ENCODE results near the gene VSX2.

VSX2 gene

GRCh38 chr14:74223016-74223415, 16.2 kb upstream of the VSX2 start:
- DNase-seq (ENCODE audit: low read depth): no peak

GRCh38 chr14:74231784-74232183, 7.5 kb upstream of the VSX2 start:
- DNase-seq (ENCODE audit: low read depth): no peak

GRCh38 chr14:74235017-74235416, 4.2 kb upstream of the VSX2 start:
- no peak for DNase-seq (ENCODE audit: low read depth)

GRCh38 chr14:74237441-74237840, 1.8 kb upstream of the VSX2 start:
- DNase-seq (ENCODE audit: low read depth): no peak

GRCh38 chr14:74239848-74240793, 872 bp downstream of the VSX2 start:
- no peak for DNase-seq (ENCODE audit: low read depth)

GRCh38 chr14:74240794-74241651, 1.8 kb downstream of the VSX2 start:
- no peak for DNase-seq (ENCODE audit: low read depth)

- DNase-seq (ENCODE audit: low read depth): no peak
Observed at GRCh38 chr14:74241652-74242017, 2.4 kb downstream of the VSX2 start.

GRCh38 chr14:74242021-74242779, 3.0 kb downstream of the VSX2 start:
- no peak for DNase-seq (ENCODE audit: low read depth)

- DNase-seq (ENCODE audit: low read depth): no peak
Observed at GRCh38 chr14:74242780-74243042, 3.5 kb downstream of the VSX2 start.

GRCh38 chr14:74243051-74243450, 3.8 kb downstream of the VSX2 start:
- DNase-seq (ENCODE audit: low read depth): no peak

- no peak for DNase-seq (ENCODE audit: low read depth)
Observed at GRCh38 chr14:74244115-74244514, 4.9 kb downstream of the VSX2 start.

- DNase-seq (ENCODE audit: low read depth): no peak
Observed at GRCh38 chr14:74245292-74245691, 6.0 kb downstream of the VSX2 start.

GRCh38 chr14:74246542-74246941, 7.3 kb downstream of the VSX2 start:
- DNase-seq (ENCODE audit: low read depth): no peak

- no peak for DNase-seq (ENCODE audit: low read depth)
Observed at GRCh38 chr14:74248017-74248416, 8.8 kb downstream of the VSX2 start.

GRCh38 chr14:74249433-74250375, 10.5 kb downstream of the VSX2 start:
- no peak for DNase-seq (ENCODE audit: low read depth)

- no peak for DNase-seq (ENCODE audit: low read depth)
Observed at GRCh38 chr14:74255281-74255680, 16.0 kb downstream of the VSX2 start.

GRCh38 chr14:74257078-74257940, 18.1 kb downstream of the VSX2 start:
- no peak for DNase-seq (ENCODE audit: low read depth)

- no peak for DNase-seq (ENCODE audit: low read depth)
Observed at GRCh38 chr14:74257941-74258763, 18.9 kb downstream of the VSX2 start.

GRCh38 chr14:74258764-74259035, 19.5 kb downstream of the VSX2 start:
- no peak for DNase-seq (ENCODE audit: low read depth)

GRCh38 chr14:74259513-74259912, 20.3 kb downstream of the VSX2 start:
- no peak for DNase-seq (ENCODE audit: low read depth)

All from fibroblast of gingiva (primary cell).